HG03439 (cell line): ENCODE data around the gene DOCK1.

ENCODE experiments used
- ATAC-seq: cut with Tn5 transposase; IDR thresholded peaks from one replicate; pipeline ENCODE4 v1.9.1; 2021; ENCODE audit warnings: mild to moderate bottlenecking, moderate library complexity; ENCODE audit not compliant: unreplicated experiment

The DOCK1 gene

DNA sequence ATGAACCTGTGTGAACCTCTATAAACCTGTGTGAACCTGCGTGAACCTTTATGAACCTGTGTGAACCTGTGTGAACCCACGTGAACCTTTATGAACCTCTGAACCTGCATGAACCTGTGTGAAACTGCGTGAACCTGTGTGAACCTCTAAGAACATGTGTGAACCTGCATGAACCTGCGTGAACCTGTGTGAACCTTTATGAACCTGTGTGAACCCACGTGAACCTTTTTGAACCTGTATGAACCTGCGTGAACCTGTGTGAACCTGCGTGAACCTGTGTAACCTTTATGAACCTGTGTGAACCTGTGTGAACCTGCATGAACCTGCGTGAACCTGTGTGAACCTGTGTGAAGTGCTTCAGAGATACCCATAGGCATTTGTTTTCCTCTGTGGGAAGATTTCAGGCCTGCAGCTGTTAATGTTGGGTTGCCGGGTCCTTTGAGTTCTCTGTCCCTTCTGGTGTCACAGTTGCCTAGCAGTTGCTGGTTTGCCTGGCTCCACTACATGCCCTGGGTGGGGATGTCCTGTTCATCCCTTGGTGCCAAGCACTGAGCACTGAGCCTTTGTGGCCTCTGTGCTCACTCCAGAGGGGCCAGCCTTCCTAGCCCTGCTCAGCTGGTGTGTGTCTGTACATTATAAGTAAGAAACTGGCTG is 97.9 kb downstream of the DOCK1 start:
- no peak for ATAC-seq

DNA sequence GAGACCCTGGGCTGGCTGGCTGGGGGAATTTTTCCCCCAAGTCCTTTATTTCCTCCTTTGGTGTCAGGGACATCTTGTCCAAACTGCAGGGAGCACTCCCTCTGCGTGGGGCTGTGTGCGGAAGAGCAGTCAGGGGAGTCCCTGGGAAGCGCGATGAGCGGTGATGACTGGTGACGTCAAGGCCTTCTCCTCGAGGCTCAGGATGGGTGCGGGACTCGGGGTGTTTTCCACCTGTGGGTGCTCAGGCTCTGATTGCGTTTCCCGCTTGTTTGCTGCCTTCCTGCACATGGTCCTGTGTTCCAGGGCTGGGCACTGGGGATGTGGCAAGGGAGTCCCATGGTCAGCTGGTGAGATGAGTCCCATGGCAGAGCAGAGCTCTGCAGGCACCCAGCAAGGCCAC is 101.2 kb downstream of the DOCK1 start:
- no peak for ATAC-seq

DNA sequence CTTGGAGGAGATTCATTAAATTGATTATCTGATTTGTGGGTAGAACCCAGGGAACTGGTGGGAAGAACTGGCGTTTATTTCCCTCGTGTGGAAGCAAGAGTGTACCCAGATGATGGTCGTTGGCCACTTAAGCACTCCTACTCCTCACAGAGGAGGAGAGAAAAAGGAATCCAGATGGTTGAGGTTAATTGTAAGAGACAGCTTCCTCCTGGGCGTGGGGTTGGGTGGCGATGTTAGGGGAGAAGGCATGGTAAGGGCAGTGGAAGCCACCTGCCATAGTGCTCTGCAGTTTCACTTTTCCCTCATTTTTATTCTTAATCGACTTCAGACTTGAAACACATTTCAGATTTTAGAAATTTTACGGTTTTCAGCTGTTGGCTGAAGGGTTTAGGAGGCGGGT is 104.1 kb downstream of the DOCK1 start:
- ATAC-seq = no peak

DNA sequence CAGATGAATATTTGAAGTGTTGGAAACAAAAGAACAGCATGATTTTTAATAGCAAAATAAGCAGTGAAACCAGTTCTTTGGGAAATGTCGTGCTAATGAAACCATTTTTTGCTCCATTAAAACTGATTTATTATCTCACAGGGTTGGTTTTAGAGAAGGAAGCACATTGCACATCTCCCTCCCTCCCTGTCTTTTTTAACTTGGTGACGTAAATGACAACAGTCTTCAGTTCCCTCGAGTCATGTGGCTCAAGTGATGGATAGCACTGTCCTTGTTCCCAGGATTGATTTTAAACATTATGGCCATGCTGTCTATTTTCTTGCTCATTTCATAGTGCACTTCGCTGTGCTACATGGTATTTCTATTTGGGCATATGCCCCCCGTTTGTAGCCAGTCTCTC is 105.9 kb downstream of the DOCK1 start:
- no peak for ATAC-seq

DNA sequence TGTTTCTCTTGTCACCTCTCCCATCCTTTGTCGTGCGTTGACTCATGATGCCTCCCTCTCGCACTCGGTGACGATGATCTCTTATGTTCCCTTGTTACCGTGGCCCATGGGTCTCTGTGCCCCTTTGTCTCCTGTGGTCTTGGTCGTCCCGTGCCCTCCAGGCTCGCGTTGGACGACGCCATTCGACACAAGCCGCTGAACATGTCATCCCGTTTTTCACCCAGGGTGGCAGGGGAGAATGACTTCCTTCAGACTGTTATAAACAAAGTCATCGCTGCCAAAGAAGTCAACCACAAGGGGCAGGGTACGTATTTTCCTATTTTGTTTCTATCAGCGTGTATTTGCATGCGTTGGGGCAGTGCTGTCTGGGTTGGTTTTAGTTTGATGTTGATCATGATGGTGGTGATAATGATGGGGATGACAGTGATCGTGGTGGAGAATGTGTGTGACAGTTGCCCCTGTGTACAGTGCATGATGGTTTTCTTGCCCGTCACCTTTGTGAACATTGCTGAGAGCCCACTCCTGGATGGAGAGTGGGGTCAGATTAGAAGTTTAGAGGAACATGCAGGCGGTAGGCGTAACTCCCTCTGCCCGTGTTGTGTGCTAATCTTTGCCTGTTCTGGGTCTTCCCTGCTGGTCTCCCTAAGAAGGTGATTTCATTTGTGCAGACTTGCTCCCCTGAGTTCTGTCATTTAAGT is 107.0 kb downstream of the DOCK1 start:
- ATAC-seq = no peak

DNA sequence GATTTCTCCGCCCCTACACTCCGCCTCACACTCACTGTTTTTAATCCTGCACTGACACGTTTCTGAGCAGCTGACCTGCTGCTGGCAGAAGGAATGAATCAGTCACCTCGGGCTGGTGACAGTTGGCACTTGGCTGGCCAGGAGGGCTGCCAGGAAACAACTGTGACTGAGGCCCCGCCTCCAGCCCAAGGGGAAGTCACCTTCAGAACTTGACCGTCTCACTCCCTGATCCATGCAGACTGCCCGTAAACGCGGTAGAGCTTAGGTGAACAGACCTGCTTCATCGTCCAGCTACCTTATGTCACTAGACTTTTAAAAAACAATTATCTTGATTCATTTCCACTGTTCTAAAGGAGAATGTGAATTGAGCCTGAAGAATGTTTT is 107.5 kb downstream of the DOCK1 start:
- ATAC-seq = no peak

DNA sequence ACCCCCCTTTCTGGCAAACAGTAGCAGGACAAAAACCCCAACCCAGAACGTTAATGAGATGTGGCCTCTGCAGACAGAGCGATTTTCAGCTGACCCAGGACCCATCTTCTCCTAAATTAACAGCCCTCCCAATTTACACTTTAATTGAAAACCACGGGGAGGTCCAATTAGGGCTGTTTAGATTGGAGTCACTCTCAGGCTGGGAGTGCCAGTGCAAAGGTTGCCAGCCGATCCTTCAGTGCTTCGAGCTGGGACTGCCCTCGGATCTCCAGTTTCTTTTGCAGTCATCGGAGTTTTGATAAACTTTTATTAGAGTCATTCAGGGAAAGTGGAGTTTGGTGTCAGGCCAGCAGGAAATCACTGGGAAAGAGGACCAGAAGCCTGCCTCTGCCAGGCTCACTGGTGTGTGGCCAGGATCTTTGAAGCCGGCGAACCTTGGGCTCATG is 108.0 kb downstream of the DOCK1 start:
- no peak for ATAC-seq

DNA sequence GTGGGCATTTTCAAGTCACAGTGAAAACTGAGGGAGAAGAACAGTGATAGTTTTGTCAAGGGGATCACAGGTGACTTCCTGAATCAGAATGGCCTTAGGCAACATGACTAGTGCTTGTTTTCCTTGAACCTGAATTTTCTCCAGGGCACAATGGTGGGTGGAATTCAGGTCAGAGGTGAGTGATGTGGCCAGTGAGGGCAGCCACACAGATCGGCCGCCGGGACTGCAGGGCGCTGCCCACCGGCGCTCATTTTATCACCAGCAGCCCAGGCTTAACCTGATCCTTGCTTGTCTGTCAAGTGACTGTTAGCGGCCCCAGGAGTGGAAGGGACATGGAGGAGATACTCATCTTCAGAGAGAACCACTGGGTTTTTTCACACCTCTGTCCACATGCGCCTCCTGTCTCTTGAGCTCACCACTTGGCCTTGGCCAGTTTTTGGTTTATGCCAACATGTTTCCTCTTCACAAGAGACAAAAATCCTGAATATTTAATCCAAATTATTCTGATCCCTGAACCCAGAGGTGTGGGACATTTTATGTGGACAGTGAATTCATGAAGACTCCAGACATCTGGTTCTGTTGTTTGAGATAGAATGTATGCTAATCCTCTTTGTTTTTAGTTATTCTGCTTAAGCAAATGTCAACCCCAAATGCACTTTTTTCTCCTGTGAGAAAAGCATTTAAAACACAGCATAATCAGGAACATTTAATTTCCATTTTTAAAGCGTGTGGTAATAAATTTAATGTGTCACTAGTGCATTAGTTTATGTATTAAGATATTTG is 108.7 kb downstream of the DOCK1 start:
- no peak for ATAC-seq

DNA sequence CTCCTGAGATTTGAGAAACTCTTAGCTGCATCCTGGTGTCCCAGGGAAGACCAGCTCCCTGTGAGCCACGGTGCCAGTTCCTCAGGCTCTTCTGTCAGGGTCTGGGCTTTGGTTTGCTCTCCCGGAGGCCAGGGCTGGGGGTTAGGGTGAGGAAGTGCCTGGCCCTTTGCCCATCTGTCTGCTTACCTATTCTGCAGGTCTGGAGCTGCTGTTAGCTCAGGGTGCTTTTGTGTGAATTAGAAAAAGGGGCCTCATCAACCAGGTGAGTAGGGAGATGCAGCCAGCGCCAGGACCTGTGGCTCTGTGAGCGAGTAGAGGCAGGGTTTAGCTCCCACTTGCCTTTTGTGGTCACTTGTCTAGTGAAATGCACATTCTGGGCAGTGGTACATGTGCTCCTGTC is 109.4 kb downstream of the DOCK1 start:
- ATAC-seq = no peak

DNA sequence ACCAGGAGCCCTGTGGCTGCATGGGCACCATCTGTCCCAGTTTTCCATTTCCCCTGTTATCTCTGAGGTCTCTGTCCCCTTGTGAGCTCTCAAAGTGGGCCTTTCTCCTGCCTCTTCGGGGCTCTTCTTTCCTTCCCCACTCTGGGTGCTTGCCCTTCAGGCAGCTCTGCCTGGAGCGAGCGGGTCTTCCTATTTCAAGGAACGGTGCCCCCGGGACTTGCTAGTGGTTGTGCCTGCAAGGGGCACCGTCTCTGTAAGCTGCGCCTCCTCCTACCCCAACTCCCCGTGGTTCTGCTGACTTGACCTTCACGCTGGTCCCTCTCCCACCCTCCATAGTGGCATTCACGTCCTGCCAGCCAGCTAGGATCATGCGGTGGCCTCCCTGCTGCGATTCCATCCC is 110.1 kb downstream of the DOCK1 start:
- no peak for ATAC-seq

DNA sequence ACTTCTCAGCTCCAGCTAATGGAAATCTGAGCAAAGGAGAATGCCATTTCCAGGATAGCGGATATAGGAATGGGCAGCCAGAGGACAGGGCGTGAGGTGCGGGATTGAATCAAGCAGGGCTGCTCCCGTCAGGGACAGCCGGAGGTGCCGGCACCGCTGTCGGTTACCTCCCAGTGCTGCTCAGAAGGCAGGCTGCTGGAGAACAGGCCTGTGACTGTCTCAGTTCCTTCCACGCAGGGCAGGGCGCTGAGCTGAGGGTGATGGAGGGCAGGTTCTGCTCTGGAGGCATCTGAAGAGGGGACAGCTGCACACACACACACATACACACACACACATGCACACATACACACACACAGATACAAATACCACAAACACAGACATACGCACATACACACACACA is 111.1 kb downstream of the DOCK1 start:
- no peak for ATAC-seq

DNA sequence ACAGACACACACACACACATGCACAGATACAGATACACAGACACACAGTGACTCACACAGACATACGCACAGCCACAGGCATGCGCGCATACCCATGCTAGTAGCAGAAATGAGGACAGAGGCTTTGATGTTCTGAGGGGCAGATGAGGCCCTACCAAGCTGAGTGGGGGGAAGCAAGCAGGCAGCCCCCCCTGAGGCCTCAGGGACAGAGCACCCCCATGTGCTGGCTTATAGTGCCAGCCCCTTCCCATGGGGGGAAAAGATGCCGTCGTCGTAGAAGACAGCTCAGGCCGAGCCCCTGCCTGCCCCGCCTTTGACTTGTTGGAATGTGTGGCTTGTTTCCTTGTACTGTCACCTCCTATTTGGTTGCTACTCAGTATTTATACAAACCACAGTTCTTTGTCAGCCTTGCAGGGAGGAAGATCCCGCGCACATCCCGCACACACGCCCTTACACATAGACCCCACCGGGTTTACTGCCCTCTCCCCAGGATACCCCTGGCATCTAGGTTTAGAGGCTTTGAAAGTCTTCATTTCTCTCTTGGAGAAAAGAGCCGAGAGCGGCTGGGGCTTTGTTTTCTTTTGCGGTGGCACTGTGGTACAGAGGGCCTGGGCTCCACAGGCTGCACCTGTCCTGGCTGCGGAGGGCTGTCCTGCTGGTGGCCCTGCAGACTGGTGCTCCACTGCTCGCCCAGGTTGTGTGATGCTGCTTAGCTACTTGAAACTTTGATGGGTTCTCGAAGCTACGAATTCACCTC is 112.5 kb downstream of the DOCK1 start:
- ATAC-seq = no peak

DNA sequence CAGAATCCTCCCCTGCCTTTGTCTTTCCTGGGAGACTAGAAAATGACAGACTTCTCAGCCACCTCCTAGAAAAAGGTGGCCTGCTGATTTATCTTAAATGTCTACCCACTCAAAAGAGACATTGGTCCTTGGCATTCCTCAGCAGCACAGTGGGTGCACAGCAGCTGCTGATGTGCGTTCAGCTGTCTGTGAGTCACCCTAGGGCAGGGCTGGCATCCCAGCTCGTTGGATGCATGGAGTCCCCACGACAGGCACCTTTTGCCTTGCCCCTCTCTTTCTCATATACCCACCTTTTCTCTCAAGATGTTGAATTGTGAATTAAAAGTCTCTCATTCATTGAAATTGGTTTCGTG is 113.0 kb downstream of the DOCK1 start:
- no peak for ATAC-seq

DNA sequence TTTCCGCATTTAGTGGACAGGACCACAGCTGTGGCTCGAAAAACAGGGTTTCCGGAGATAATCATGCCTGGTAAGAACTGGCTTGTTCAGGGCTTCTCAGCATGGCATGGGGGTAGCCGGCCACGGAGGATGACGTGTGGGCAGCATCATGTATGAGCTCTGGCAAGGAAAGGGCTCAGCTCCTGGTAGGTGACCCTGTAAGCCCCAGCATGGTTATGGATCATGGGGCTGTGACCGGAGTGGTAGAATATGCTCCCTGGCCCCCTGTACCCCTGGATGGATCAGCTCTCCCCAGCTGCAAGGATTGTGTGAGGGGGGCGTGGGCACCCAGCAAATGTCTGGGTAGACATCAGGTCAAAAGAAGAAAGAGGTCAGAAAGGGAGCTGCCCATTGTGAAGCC is 113.5 kb downstream of the DOCK1 start:
- no peak for ATAC-seq

DNA sequence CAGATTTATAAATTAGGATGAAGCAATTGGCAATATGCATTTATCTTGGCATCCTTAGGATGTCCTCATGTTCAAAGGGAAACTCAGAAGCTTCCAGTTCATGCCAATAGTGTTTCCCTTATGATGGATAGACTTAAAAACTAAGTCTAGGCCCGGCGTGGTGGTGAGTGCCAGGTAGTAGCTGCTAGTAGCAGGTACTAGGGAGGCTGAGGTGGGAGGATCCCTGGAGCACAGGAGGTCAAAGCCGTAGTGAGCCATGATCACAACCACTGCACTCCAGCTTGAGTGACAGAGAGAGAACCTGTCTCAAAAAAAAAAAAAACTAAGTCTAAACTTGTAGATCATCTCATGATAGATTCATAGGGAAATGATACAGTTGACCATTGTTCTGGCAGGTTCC is 115.0 kb downstream of the DOCK1 start:
- ATAC-seq = no peak

DNA sequence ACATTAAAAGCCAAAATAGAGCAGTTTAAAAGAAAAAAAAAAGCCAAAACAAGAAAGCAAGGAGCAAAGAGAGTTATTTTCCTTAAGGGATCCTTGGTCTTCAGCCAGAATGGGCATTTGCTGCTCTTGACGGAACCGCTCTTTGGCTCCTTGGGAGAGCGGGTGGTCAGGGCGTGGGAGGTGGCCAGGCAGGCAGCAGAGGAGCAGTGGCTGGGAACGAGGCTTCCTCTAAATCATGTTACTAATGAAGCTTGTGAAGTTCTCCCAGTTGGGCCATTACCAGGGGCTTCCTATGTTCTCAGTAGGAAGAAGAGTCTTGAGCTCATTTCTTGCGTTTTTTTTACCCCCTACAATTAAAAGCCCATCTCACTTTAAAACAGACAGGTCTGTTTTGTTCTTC is 116.6 kb downstream of the DOCK1 start:
- ATAC-seq = no peak

DNA sequence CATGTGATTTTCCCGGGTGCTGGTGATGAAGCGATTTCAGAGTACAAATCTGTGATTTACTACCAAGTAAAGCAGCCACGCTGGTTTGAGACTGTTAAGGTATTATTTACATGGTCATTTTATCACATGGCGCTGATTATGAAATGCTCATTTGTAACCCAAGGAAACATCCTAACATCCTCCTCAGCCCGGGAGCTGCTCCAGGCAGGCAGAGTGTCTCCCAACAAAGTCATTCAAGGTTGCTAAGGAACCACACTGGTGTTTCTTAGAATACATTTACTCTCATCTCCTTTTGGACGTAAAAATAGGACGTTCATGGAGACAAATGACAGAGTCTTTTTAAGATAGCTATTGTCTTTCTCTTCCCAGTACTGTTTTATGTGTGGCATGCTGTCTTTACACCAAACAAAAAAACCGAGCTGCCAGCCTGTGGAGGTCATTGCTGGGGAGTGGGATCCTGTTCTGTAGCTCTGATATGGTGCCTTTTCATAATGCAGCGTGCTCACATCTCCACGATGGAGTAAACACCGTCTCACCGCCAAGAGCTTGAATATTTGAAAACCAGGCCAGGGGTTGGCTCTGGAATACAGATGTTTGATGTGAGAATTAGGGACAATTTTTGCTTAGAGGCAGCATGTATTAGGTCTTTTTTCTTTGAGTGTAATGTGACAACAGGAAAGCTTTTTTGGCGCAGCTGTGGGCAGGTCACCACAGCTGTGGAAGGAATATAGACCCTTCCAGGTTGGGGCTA is 119.6 kb downstream of the DOCK1 start:
- no peak for ATAC-seq

DNA sequence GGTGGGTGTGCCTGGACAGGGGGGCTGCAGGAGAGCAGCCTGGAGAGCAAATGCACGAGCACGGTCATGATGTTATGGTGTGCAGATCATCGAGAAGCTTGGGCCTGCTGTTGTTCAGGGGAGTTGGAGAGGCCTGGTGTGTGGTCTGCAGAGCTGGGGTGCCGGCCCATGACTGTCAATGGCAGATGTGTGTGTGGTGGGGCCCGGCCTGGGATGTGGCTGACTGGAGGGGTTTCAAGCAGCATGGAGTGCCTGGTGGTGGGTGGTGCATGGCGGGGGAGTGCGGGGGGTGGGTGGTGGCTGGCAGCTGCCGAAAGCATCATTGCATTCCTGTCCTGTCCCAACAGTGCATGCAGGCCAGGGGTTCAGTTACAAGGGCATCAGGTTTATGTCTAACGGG is 122.6 kb downstream of the DOCK1 start:
- no peak for ATAC-seq

DNA sequence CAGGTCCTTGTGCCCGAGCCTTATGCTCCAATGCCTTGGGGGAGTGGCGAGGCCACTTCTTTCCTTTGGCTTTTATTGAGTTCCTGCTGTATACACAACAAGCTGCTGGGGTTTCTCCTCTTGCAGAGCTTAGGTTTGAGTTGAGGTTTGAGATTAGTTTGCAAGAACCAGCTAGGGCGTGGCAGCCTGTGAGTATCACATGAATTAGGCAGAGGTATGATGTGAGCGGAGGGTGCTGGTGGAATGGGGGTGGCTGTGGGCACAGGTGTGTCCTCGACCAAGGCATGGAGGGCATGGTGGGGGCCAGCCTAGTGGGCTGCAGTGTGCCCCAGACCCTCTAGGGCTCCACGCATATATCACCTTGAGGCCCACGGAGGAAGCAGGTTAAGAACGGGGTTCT is 123.3 kb downstream of the DOCK1 start:
- no peak for ATAC-seq

DNA sequence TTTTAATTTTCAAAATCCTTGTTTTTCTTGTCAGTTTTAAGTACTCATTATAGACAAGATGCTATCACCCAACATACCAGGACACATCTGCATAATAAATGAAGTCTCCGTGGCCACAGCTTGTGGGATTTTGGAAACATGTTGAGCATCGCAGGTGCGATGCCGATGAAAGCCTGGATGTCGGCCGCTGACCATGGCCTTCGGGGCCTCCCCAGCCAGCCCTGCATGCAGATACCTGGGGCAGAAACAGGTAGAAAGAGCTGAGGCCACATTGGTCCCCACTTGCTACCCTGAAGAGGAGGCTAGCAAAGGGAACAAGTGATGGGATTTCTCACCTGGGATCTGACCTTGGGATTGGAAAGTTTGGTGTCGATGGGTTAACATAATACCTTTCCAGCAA is 123.8 kb downstream of the DOCK1 start:
- no peak for ATAC-seq
